Mesothelial cell of epicardium (in vitro differentiated cells): ENCODE data around the gene MEIS3. TPM values are rescaled to one million over a fixed set of nuclear protein-coding genes. Genes with fewer than 3 reads are reported as not detected.

Experiments used
- DNase-seq, 2 experiments: peaks; one replicate each; pipeline ENCODE4 v3.0.0; 2021; ENCODE audit warnings: low spot score in 2 of 2; ENCODE audit not compliant: unreplicated experiment in 2 of 2
- H3K27ac Mint-ChIP-seq: 2 replicates; pipeline ENCODE4 v1.8.0; 2021; ENCODE audit warnings: mixed read lengths
- H3K27me3 Mint-ChIP-seq: 2 replicates; pipeline ENCODE4 v1.8.0; 2021; ENCODE audit warnings: low read depth, mixed read lengths
- H3K36me3 Mint-ChIP-seq: 2 replicates; pipeline ENCODE4 v1.8.0; 2021; ENCODE audit warnings: mixed read lengths
- H3K4me1 Mint-ChIP-seq: 2 replicates; pipeline ENCODE4 v1.8.0; 2021; ENCODE audit warnings: mixed read lengths
- H3K4me3 Mint-ChIP-seq: 2 replicates; pipeline ENCODE4 v1.8.0; 2021; ENCODE audit warnings: mild to moderate bottlenecking, moderate library complexity, mixed read lengths
- H3K9me3 Mint-ChIP-seq: 2 replicates; pipeline ENCODE4 v1.8.0; 2021; ENCODE audit warnings: mixed read lengths
- CTCF ChIP-seq: fragments of 200-600 bp; sonication (generic); IDR thresholded peaks from one replicate; pipeline ENCODE4 v1.5.0; 2021; ENCODE audit warnings: antibody characterized with exemption; ENCODE audit not compliant: unreplicated experiment
- total RNA-seq: library from RNA; stranded (reverse); gene quantifications from 3 replicates; pipeline ENCODE4 v1.2.1, GENCODE V29; 2021

The MEIS3 gene
- total RNA-seq, 1 donor from 2014 or later = 273 TPM

GRCh38 chr19:47417746-47418691 is 1.3 kb downstream of the MEIS3 start:
- H3K27me3 Mint-ChIP-seq = peaks cover 7% of the 10 kb centered on the region
- peak overlapping the region; percentile 26 for H3K27ac Mint-ChIP-seq
- no peak for DNase-seq
- no peaks in the 10 kb centered on the region for H3K9me3 Mint-ChIP-seq
- peaks cover 19% of the 10 kb centered on the region for H3K36me3 Mint-ChIP-seq
- peaks cover 53% of the 10 kb centered on the region for H3K4me1 Mint-ChIP-seq
- peak overlapping the region; percentile 87 for H3K4me3 Mint-ChIP-seq
- TF ChIP-seq CTCF = no peak

- Mint-ChIP-seq H3K27me3 (peaks cover 2% of the 10 kb centered on the region), H3K4me3 (peak overlapping the region; percentile 87), H3K9me3 (no peaks in the 10 kb centered on the region), H3K4me1 (peaks cover 45% of the 10 kb centered on the region), H3K27ac (peak overlapping the region; percentile 30), H3K36me3 (peaks cover 19% of the 10 kb centered on the region)
- no peak for TF ChIP-seq CTCF
- DNase-seq = no peak
Measured at GRCh38 chr19:47417107-47417745, 2.1 kb downstream of the MEIS3 start.

GRCh38 chr19:47416643-47416985 is 2.7 kb downstream of the MEIS3 start:
- no peak for TF ChIP-seq CTCF
- no peak for DNase-seq
- Mint-ChIP-seq H3K4me3 (peak overlapping the region; percentile 87), H3K36me3 (peaks cover 19% of the 10 kb centered on the region), H3K9me3 (no peaks in the 10 kb centered on the region), H3K4me1 (peaks cover 40% of the 10 kb centered on the region), H3K27me3 (peaks cover 2% of the 10 kb centered on the region), H3K27ac (no peak overlapping the region)

DNA sequence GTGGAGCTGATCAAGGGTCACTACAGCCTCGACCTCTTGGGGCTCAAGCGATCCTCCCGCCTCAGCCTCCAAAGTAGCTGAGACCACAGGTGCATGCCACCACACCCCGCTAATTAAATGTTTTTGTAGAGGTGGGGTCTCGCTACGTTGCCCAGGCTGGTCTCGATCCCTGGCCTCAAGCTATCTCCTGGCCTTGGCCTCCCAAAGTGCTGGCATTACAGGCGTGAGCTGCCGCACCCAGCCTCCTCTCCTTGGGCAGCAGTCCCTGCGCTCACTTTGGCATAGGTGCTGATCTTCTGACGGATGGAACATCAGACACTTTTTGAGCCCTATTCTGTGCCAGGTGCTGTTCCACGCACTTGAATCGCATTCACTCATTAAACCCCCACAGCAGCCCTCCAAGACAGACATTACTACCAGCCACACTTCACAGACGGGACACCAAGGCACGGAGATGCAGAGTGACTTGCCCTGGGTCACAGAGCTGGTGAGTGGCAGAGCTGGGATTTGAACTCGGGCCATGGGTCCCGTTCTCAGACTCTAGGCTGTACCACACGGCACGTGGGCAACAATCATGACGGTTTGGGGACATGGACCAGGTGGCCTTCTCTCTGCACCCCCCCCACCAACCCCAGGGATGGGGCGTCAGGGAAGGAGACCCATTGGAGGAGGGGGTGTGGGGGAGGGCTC is 3.2 kb downstream of the MEIS3 start:
- no peak for DNase-seq
- Mint-ChIP-seq H3K27ac (no peak overlapping the region), H3K4me3 (peak overlapping the region; percentile 87), H3K36me3 (peaks cover 19% of the 10 kb centered on the region), H3K9me3 (no peaks in the 10 kb centered on the region), H3K4me1 (peaks cover 35% of the 10 kb centered on the region), H3K27me3 (peaks cover 2% of the 10 kb centered on the region)
- no peak for TF ChIP-seq CTCF

GRCh38 chr19:47414469-47414868 is 4.9 kb downstream of the MEIS3 start:
- Mint-ChIP-seq H3K36me3 (peaks cover 19% of the 10 kb centered on the region), H3K4me1 (peaks cover 19% of the 10 kb centered on the region), H3K4me3 (no peak overlapping the region)

More at GRCh38 chr19:47414469-47414868, 4.9 kb downstream of the MEIS3 start:
- no peak for TF ChIP-seq CTCF
- H3K27ac Mint-ChIP-seq = no peak overlapping the region
- no peaks in the 10 kb centered on the region for H3K27me3 Mint-ChIP-seq
- H3K9me3 Mint-ChIP-seq = no peaks in the 10 kb centered on the region
- no peak for DNase-seq
